GM23338 (cell line): Measurements from ENCODE around the gene SUPT3H.

ENCODE experiments used
- CREB1 ChIP-seq: fragments of 250-450 bp; sonication (Bioruptor Pico); IDR thresholded peaks from 2 replicates; pipeline ENCODE4 v1.5.0; 2020; ENCODE audit warnings: low read depth, mild to moderate bottlenecking, moderate library complexity
- ETS1 ChIP-seq: IDR thresholded peaks from 2 replicates; pipeline ENCODE4 v1.6.1; 2016; ENCODE audit warnings: antibody characterized with exemption
- EZH2 ChIP-seq: fragments of 200-600 bp; sonication (generic); IDR thresholded peaks from one replicate; pipeline ENCODE4 v1.8.0; 2017; ENCODE audit warnings: antibody characterized with exemption, mild to moderate bottlenecking, low read depth; ENCODE audit not compliant: unreplicated experiment
- EZH2phosphoT487 ChIP-seq: fragments of 200-600 bp; sonication (generic); IDR thresholded peaks from one replicate; pipeline ENCODE4 v1.8.1; 2018; ENCODE audit warnings: antibody characterized with exemption; ENCODE audit not compliant: unreplicated experiment
- JUNB ChIP-seq: IDR thresholded peaks from one replicate; pipeline ENCODE4 v1.6.1; 2016; ENCODE audit warnings: antibody characterized with exemption; ENCODE audit not compliant: unreplicated experiment
- POLR2AphosphoS5 ChIP-seq: IDR thresholded peaks from 2 replicates; pipeline ENCODE4 v1.6.1; 2016; ENCODE audit warnings: antibody characterized with exemption, low read depth
- REST ChIP-seq: IDR thresholded peaks from one replicate; pipeline ENCODE4 v1.6.1; 2018; ENCODE audit warnings: antibody characterized with exemption; ENCODE audit not compliant: unreplicated experiment
- STAT1 ChIP-seq: IDR thresholded peaks from one replicate; pipeline ENCODE4 v1.6.1; 2016; ENCODE audit warnings: antibody characterized with exemption; ENCODE audit not compliant: unreplicated experiment
- ZNF114 ChIP-seq: fragments of 250-450 bp; sonication (Bioruptor Pico); IDR thresholded peaks from 2 replicates; pipeline ENCODE4 v1.5.0; 2020; ENCODE audit warnings: mild to moderate bottlenecking, moderate library complexity
- TF ChIP-seq, protein P1 (sequence below), 2 experiments: fragments of 200-600 bp in 1 of 2; sonication (generic) in 1 of 2; conservative IDR thresholded peaks; 2 replicates each; pipeline versions ENCODE4 v1.5.1 to v1.6.1; 2016 to 2017; ENCODE audit warnings: antibody characterized with exemption in 2 of 2, low read depth in 2 of 2, mild to moderate bottlenecking in 2 of 2, moderate library complexity in 1 of 2
- TF ChIP-seq, protein P2 (sequence below): fragments of 250-450 bp; sonication (Bioruptor Pico); IDR thresholded peaks from 2 replicates; pipeline ENCODE4 v1.5.0; 2020; ENCODE audit warnings: mild to moderate bottlenecking, moderate library complexity

DNA sequence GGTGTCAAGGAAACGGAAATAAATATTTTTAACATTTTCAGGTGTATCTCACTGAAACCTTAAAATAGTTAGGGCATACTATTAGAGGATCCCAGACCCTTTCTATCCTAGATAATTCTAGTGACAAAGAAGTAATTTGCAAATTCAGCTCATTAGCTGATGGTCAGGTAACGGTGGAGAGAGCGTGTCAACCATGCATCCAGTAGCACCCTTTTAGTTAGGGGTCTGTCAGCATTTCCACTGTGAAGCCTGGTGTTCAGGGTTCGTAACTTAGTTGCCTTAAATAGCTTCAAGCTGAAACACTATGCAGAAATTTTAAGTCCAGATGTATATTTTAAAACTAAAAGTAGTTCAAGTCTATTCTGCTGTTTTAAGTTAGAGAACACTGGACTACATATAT, 48.5 kb upstream of the SUPT3H start:
- TF ChIP-seq CREB1 (CRISPR knock-in tag) (no peak), REST (no peak), EZH2phosphoT487 (no peak), ZNF114 (CRISPR knock-in tag) (no peak), POLR2AphosphoS5 (no peak), EZH2 (no peak), STAT1 (no peak), JUNB (no peak), ETS1 (no peak)
- TF ChIP-seq, protein P1, sequence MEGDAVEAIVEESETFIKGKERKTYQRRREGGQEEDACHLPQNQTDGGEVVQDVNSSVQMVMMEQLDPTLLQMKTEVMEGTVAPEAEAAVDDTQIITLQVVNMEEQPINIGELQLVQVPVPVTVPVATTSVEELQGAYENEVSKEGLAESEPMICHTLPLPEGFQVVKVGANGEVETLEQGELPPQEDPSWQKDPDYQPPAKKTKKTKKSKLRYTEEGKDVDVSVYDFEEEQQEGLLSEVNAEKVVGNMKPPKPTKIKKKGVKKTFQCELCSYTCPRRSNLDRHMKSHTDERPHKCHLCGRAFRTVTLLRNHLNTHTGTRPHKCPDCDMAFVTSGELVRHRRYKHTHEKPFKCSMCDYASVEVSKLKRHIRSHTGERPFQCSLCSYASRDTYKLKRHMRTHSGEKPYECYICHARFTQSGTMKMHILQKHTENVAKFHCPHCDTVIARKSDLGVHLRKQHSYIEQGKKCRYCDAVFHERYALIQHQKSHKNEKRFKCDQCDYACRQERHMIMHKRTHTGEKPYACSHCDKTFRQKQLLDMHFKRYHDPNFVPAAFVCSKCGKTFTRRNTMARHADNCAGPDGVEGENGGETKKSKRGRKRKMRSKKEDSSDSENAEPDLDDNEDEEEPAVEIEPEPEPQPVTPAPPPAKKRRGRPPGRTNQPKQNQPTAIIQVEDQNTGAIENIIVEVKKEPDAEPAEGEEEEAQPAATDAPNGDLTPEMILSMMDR (conservative IDR thresholded peaks at IDR 0.05; ENCODE audit: low read depth in 2 of 2): no peak
- TF ChIP-seq, protein P2, sequence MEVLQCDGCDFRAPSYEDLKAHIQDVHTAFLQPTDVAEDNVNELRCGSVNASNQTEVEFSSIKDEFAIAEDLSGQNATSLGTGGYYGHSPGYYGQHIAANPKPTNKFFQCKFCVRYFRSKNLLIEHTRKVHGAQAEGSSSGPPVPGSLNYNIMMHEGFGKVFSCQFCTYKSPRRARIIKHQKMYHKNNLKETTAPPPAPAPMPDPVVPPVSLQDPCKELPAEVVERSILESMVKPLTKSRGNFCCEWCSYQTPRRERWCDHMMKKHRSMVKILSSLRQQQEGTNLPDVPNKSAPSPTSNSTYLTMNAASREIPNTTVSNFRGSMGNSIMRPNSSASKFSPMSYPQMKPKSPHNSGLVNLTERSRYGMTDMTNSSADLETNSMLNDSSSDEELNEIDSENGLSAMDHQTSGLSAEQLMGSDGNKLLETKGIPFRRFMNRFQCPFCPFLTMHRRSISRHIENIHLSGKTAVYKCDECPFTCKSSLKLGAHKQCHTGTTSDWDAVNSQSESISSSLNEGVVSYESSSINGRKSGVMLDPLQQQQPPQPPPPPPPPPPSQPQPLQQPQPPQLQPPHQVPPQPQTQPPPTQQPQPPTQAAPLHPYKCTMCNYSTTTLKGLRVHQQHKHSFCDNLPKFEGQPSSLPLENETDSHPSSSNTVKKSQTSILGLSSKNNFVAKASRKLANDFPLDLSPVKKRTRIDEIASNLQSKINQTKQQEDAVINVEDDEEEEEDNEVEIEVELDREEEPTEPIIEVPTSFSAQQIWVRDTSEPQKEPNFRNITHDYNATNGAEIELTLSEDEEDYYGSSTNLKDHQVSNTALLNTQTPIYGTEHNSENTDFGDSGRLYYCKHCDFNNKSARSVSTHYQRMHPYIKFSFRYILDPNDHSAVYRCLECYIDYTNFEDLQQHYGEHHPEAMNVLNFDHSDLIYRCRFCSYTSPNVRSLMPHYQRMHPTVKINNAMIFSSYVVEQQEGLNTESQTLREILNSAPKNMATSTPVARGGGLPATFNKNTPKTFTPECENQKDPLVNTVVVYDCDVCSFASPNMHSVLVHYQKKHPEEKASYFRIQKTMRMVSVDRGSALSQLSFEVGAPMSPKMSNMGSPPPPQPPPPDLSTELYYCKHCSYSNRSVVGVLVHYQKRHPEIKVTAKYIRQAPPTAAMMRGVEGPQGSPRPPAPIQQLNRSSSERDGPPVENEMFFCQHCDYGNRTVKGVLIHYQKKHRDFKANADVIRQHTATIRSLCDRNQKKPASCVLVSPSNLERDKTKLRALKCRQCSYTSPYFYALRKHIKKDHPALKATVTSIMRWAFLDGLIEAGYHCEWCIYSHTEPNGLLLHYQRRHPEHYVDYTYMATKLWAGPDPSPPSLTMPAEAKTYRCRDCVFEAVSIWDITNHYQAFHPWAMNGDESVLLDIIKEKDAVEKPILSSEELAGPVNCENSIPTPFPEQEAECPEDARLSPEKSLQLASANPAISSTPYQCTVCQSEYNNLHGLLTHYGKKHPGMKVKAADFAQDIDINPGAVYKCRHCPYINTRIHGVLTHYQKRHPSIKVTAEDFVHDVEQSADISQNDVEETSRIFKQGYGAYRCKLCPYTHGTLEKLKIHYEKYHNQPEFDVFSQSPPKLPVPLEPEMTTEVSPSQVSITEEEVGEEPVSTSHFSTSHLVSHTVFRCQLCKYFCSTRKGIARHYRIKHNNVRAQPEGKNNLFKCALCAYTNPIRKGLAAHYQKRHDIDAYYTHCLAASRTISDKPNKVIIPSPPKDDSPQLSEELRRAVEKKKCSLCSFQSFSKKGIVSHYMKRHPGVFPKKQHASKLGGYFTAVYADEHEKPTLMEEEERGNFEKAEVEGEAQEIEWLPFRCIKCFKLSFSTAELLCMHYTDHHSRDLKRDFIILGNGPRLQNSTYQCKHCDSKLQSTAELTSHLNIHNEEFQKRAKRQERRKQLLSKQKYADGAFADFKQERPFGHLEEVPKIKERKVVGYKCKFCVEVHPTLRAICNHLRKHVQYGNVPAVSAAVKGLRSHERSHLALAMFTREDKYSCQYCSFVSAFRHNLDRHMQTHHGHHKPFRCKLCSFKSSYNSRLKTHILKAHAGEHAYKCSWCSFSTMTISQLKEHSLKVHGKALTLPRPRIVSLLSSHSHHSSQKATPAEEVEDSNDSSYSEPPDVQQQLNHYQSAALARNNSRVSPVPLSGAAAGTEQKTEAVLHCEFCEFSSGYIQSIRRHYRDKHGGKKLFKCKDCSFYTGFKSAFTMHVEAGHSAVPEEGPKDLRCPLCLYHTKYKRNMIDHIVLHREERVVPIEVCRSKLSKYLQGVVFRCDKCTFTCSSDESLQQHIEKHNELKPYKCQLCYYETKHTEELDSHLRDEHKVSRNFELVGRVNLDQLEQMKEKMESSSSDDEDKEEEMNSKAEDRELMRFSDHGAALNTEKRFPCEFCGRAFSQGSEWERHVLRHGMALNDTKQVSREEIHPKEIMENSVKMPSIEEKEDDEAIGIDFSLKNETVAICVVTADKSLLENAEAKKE (CRISPR knock-in tag): no peak
